ENCODE results near the gene GID4.

Gene GID4

DNA sequence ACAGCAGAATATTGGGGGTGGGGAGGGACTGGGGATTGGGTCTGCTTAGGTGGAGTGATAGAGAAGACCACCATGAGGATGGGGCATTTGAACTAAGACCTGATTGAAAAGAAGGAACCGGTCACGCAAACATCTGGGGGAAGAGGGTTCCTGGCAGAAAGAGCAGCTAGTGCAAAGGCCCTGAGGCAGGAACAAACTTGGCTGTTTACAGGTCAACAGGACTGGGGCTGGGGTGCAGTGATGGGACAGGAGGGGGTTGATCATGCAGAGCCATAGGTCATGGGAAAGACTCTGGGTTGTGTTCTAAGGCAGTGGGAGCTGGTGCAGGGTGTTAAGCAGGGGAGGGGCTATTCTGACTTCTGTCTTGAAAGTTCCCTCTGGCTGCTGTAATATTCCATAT lies 50.4 kb downstream of the GID4 start:
- TF ChIP-seq, protein P1, sequence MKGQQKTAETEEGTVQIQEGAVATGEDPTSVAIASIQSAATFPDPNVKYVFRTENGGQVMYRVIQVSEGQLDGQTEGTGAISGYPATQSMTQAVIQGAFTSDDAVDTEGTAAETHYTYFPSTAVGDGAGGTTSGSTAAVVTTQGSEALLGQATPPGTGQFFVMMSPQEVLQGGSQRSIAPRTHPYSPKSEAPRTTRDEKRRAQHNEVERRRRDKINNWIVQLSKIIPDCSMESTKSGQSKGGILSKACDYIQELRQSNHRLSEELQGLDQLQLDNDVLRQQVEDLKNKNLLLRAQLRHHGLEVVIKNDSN (IDR thresholded peaks at IDR 0.05) = no peak
- TF ChIP-seq YY1 (IDR thresholded peaks at IDR 0.05; ENCODE audit: low read depth) = no peak
- no peak for TF ChIP-seq ZBTB7A (IDR thresholded peaks at IDR 0.05; ENCODE audit: low read depth)
- no peak for TF ChIP-seq NFIC (IDR thresholded peaks at IDR 0.05)
- TF ChIP-seq, protein P2, sequence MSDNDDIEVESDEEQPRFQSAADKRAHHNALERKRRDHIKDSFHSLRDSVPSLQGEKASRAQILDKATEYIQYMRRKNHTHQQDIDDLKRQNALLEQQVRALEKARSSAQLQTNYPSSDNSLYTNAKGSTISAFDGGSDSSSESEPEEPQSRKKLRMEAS (IDR thresholded peaks at IDR 0.05) = no peak
- no peak for TF ChIP-seq CEBPB (IDR thresholded peaks at IDR 0.05)
- TF ChIP-seq EP300 (IDR thresholded peaks at IDR 0.05; ENCODE audit: borderline replicate concordance) = no peak
- TF ChIP-seq TEAD4 (IDR thresholded peaks at IDR 0.05) = no peak
- no peak for TF ChIP-seq CREB1 (IDR thresholded peaks at IDR 0.05; ENCODE audit: low read depth)
- TF ChIP-seq RAD21 (IDR thresholded peaks at IDR 0.05; ENCODE audit: low read depth) = no peak
- no peak for TF ChIP-seq FOXM1 (IDR thresholded peaks at IDR 0.05; ENCODE audit: borderline replicate concordance, low read depth)
- no peak for TF ChIP-seq EGR1 (IDR thresholded peaks at IDR 0.05)
- no peak for TF ChIP-seq TCF12 (IDR thresholded peaks at IDR 0.05; ENCODE audit: low read depth)
- TF ChIP-seq TAF1 (IDR thresholded peaks at IDR 0.05; ENCODE audit: low read depth) = no peak
- TF ChIP-seq, protein P3, sequence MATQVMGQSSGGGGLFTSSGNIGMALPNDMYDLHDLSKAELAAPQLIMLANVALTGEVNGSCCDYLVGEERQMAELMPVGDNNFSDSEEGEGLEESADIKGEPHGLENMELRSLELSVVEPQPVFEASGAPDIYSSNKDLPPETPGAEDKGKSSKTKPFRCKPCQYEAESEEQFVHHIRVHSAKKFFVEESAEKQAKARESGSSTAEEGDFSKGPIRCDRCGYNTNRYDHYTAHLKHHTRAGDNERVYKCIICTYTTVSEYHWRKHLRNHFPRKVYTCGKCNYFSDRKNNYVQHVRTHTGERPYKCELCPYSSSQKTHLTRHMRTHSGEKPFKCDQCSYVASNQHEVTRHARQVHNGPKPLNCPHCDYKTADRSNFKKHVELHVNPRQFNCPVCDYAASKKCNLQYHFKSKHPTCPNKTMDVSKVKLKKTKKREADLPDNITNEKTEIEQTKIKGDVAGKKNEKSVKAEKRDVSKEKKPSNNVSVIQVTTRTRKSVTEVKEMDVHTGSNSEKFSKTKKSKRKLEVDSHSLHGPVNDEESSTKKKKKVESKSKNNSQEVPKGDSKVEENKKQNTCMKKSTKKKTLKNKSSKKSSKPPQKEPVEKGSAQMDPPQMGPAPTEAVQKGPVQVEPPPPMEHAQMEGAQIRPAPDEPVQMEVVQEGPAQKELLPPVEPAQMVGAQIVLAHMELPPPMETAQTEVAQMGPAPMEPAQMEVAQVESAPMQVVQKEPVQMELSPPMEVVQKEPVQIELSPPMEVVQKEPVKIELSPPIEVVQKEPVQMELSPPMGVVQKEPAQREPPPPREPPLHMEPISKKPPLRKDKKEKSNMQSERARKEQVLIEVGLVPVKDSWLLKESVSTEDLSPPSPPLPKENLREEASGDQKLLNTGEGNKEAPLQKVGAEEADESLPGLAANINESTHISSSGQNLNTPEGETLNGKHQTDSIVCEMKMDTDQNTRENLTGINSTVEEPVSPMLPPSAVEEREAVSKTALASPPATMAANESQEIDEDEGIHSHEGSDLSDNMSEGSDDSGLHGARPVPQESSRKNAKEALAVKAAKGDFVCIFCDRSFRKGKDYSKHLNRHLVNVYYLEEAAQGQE (IDR thresholded peaks at IDR 0.05; ENCODE audit: low read depth) = no peak

DNA sequence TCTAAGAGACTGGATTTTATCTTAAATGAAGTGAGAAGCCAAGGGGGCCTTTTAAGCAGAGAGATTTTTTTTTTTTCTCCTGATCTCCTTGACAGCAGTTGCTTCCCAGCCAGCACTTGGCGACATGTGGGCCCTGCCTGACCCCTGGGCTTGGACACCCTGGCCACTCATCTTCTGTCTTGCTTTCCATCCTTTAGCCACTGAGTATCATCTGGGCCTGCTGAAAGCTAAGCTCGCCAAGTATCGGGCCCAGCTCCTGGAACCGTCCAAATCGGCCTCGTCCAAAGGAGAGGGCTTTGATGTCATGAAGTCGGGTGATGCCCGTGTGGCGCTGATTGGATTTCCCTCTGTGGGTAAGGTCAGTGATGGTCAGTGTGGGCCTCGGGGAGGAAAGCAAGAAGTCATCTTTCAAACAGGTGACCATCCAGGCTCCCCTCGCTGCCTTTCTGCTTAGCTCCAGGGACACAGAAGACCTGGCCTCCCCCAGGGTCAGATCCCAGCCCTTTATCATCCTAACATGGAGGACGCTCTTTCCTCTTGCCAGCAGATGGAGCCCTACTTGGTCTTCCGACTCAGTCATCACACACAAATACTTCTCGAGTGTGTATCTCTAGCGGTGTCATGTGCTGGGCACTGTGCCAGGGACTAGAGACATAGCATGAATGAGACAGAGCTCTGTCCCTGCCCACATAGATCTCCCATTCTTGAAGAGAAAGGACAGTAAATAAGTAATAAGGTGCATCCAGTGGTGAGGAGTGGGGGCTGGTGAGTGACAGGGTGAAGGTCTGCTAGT lies 54.6 kb downstream of the GID4 start:
- TF ChIP-seq YY1 (IDR thresholded peaks at IDR 0.05; ENCODE audit: low read depth) (no peak), CREB1 (IDR thresholded peaks at IDR 0.05; ENCODE audit: low read depth) (no peak), TCF12 (IDR thresholded peaks at IDR 0.05; ENCODE audit: low read depth) (no peak), NFIC (IDR thresholded peaks at IDR 0.05) (no peak), ZBTB7A (IDR thresholded peaks at IDR 0.05; ENCODE audit: low read depth) (no peak), EP300 (IDR thresholded peaks at IDR 0.05; ENCODE audit: borderline replicate concordance) (no peak)
- TF ChIP-seq, protein P3 (IDR thresholded peaks at IDR 0.05; ENCODE audit: low read depth) = no peak

DNA sequence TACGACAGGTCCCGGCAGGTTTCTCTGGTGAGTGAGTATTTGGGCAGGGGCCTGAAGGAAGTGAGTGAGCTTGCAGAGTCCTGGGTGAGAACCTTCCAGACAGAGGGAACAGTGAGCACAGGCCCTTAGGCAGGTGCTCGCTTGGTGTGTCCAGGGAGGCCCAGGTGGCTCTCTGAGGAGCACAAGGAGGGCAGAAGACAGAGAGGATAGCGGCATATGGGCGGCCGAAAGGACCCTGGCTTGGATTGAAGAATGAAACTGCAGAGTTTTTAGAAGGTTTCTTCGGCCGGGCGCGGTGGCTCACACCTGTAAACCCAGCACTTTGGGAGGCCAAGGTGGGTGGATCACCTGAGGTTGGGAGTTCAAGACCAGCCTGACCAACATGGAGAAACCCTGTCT lies 55.2 kb downstream of the GID4 start:
- TF ChIP-seq EGR1 (IDR thresholded peaks at IDR 0.05) (no peak), CREB1 (IDR thresholded peaks at IDR 0.05; ENCODE audit: low read depth) (no peak), ZBTB7A (IDR thresholded peaks at IDR 0.05; ENCODE audit: low read depth) (no peak), YY1 (IDR thresholded peaks at IDR 0.05; ENCODE audit: low read depth) (no peak), NFIC (IDR thresholded peaks at IDR 0.05) (no peak), TAF1 (IDR thresholded peaks at IDR 0.05; ENCODE audit: low read depth) (no peak), RAD21 (IDR thresholded peaks at IDR 0.05; ENCODE audit: low read depth) (no peak), FOXM1 (IDR thresholded peaks at IDR 0.05; ENCODE audit: borderline replicate concordance, low read depth) (no peak), EP300 (IDR thresholded peaks at IDR 0.05; ENCODE audit: borderline replicate concordance) (no peak), TEAD4 (IDR thresholded peaks at IDR 0.05) (no peak), TCF12 (IDR thresholded peaks at IDR 0.05; ENCODE audit: low read depth) (no peak), CEBPB (IDR thresholded peaks at IDR 0.05) (no peak)
- TF ChIP-seq, protein P2 (IDR thresholded peaks at IDR 0.05) = no peak
- TF ChIP-seq, protein P3 (IDR thresholded peaks at IDR 0.05; ENCODE audit: low read depth) = no peak
- TF ChIP-seq, protein P1 (IDR thresholded peaks at IDR 0.05) = no peak

DNA sequence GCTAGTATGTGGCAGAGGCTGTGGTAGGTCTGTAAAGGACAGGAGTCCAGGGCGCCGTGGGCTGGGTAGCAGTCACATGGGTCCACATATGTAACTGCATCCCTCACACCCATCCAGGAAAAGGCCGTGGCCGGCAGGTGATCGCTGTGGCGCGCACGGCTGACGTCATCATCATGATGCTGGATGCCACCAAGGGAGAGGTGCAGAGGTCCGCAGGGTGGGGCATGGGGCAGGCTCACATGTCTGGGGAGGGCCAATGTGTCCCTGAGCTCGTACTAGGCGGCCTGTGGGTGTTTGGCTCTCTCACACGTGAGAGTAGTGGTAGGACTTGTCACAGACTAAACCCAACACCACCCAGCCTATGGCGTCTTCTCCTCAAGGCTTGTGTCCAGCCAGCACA lies 60.3 kb downstream of the GID4 start:
- no peak for TF ChIP-seq TEAD4 (IDR thresholded peaks at IDR 0.05)
- no peak for TF ChIP-seq NFIC (IDR thresholded peaks at IDR 0.05)
- TF ChIP-seq RAD21 (IDR thresholded peaks at IDR 0.05; ENCODE audit: low read depth) = no peak
- no peak for TF ChIP-seq EGR1 (IDR thresholded peaks at IDR 0.05)
- TF ChIP-seq TAF1 (IDR thresholded peaks at IDR 0.05; ENCODE audit: low read depth) = no peak
- TF ChIP-seq EP300 (IDR thresholded peaks at IDR 0.05; ENCODE audit: borderline replicate concordance) = no peak
- no peak for TF ChIP-seq ZBTB7A (IDR thresholded peaks at IDR 0.05; ENCODE audit: low read depth)
- no peak for TF ChIP-seq CEBPB (IDR thresholded peaks at IDR 0.05)
- TF ChIP-seq FOXM1 (IDR thresholded peaks at IDR 0.05; ENCODE audit: borderline replicate concordance, low read depth) = no peak
- TF ChIP-seq, protein P3 (IDR thresholded peaks at IDR 0.05; ENCODE audit: low read depth) = no peak
- TF ChIP-seq, protein P2 (IDR thresholded peaks at IDR 0.05) = no peak
- TF ChIP-seq TCF12 (IDR thresholded peaks at IDR 0.05; ENCODE audit: low read depth) = no peak
- TF ChIP-seq CREB1 (IDR thresholded peaks at IDR 0.05; ENCODE audit: low read depth) = no peak
- TF ChIP-seq, protein P1 (IDR thresholded peaks at IDR 0.05) = no peak
